Testis (tissue), 3 donors: ENCODE results near the gene TBC1D13. TPM values are rescaled to one million over a fixed set of nuclear protein-coding genes. Genes with fewer than 3 reads are reported as not detected.

Experiments
- DNase-seq: peaks from one replicate; pipeline ENCODE4 v3.0.0-alpha.2; 2019
- H3K27ac ChIP-seq, 2 donors: fragments of 200-600 bp; sonication (generic); one replicate each; pipeline ENCODE4 v1.5.1; 2019
- H3K27me3 ChIP-seq: fragments of 200-600 bp; sonication (generic); one replicate; pipeline ENCODE4 v1.5.1; 2019
- H3K36me3 ChIP-seq: fragments of 200-600 bp; sonication (generic); one replicate; pipeline ENCODE4 v1.5.1; 2017; ENCODE audit warnings: low read depth; ENCODE audit errors: missing control alignments
- H3K4me1 ChIP-seq: fragments of 200-600 bp; sonication (generic); one replicate; pipeline ENCODE4 v1.5.1; 2019
- H3K4me3 ChIP-seq, 2 donors: fragments of 200-600 bp; sonication (generic); one replicate each; pipeline ENCODE4 v1.5.1; 2017 to 2019
- H3K9me3 ChIP-seq: fragments of 200-600 bp; sonication (generic); one replicate; pipeline ENCODE4 v1.5.1; 2017
- CTCF ChIP-seq, 3 experiments: fragments of 450-650 bp in 2 of 3; fragments of 200-600 bp in 1 of 3; sonication (generic) in 1 of 3; IDR thresholded peaks; one replicate each; pipeline ENCODE4 v1.5.1; 2016 to 2019; ENCODE audit warnings: antibody characterized with exemption in 3 of 3, mild to moderate bottlenecking in 2 of 3, moderate library complexity in 1 of 3
- POLR2A ChIP-seq: fragments of 450-650 bp; IDR thresholded peaks from one replicate; pipeline ENCODE4 v1.6.1; 2017; ENCODE audit warnings: antibody characterized with exemption, mild to moderate bottlenecking, moderate library complexity
- WGBS, 2 donors: methylation state at CpG; one replicate each; pipeline ENCODE4 v1.1.5; 2018; 5-methylcytosine and 5-hydroxymethylcytosine counted together
- intact Hi-C: fragments of 100-400 bp; cut with DNase I; formaldehyde crosslinking; loops from one replicate; pipeline ENCODE4 v1.15.1; 2023; ENCODE audit warnings: low total_unique reads
- polyA plus RNA-seq: library from polyadenylated mRNA; stranded (reverse); fragments of 350-450 nt; fragmentation: Illumina TruSeq; extraction: RNeasy Lipid Tissue Mini Kit (QIAGEN cat#74804); gene quantifications from one replicate; pipeline ENCODE4 v1.2.3, GENCODE V29; 2014; ENCODE audit warnings: low read depth, low replicate concordance; ENCODE audit not compliant: insufficient read depth
- total RNA-seq, 2 donors: library from RNA; depleted of rRNA; stranded (reverse); fragments of >200 nt; gene quantifications; one replicate each; pipeline ENCODE4 v1.2.3, GENCODE V29; 2016

Gene TBC1D13
- total and polyA plus RNA-seq, 3 donors from 2014 or later: 14.3 to 15.7 (median 15.5) TPM

- intact Hi-C loops: no loop called here
- no peak overlapping the region for H3K27ac ChIP-seq
- WGBS, 2 donors: 79 to 90% methylated on average over 3 to 12 of the region's 12 CpGs
- peaks cover 6% of the 10 kb centered on the region for H3K4me1 ChIP-seq
- no peak for DNase-seq
- no peaks in the 10 kb centered on the region for H3K9me3 ChIP-seq
- H3K36me3 ChIP-seq: no peaks in the 10 kb centered on the region
- TF ChIP-seq CTCF (IDR thresholded peaks at IDR 0.05) (no peak), POLR2A (no peak)
- no peak overlapping the region for H3K4me3 ChIP-seq
- H3K27me3 ChIP-seq: no peaks in the 10 kb centered on the region
These were observed 36.9 kb downstream of the TBC1D13 start for GRCh38 chr9:128823903-128824406.

DNA sequence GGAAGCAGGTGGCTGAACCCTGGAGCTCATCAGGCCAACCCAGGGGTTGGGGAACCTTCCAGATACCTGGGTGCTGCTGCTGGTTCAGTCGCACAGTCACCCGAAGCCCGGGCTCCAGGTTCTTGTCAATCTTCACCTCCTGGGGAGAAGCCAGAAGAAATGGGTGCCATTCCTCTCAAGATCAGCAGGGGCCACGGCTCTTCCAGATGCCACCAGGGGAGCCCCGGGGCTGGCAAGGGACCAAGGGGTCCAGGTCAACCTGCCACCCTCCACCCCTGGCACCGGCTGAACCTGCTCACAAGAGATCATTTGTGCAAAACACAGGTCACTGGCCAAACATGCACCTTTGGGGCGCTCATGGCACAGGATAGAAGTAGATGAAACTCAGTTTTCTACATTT lies 37.9 kb downstream of the TBC1D13 start:
- no peaks in the 10 kb centered on the region for H3K9me3 ChIP-seq
- H3K36me3 ChIP-seq: no peaks in the 10 kb centered on the region
- intact Hi-C loops: no loop called here
- no peaks in the 10 kb centered on the region for H3K27me3 ChIP-seq
- TF ChIP-seq POLR2A: no peak
- no peak for TF ChIP-seq CTCF (IDR thresholded peaks at IDR 0.05)
- peaks cover 8% of the 10 kb centered on the region for H3K4me1 ChIP-seq
- no peak overlapping the region for H3K4me3 ChIP-seq
- no peak overlapping the region for H3K27ac ChIP-seq
- DNase-seq: no peak
- 92 to 93% methylated on average over 4 to 7 of the region's 7 CpGs for WGBS, 2 donors

DNA sequence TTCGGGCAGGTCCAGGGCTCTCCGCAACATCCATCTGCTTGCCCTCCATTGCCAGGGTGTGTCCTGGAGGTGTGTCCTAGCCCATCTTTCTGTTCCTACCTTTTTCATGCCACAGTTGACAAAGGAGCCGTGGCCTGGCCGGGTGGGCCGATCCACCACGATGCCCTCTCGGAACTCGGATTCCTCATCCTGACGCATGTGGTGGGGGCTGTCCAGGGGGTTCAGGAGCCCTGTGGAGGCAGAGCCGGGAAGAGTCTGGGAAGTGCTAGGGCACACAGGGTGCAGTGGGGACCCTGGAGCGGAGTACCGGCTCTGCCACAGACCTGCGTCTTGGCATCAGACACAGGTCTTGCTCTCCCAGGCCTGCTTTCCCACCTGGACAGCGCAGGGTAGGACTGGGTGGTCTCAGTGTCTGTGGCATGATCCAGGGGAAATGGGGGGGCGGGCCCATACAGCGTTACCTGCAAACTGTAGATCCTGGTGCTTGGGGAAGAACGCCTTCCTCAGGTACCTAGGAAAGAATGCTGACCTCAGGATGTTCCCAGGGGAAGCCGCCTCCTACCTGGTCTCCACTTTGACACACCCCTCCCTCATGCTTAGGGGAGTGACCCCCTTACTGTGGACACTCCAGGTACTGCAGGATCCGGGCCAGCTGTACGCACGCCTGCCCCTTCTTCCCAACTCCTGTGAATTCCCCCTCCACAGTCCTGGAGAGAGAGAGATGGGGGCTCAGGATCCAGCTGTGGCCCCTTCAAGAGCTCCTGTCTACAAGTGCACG lies 39.1 kb downstream of the TBC1D13 start:
- Histone ChIP-seq H3K9me3 (no peaks in the 10 kb centered on the region), H3K27me3 (no peaks in the 10 kb centered on the region), H3K27ac (no peak overlapping the region), H3K4me3 (no peak overlapping the region), H3K36me3 (no peaks in the 10 kb centered on the region), H3K4me1 (peaks cover 8% of the 10 kb centered on the region)
- intact Hi-C loops: no loop called here
- WGBS, 2 donors: 94 to 96% methylated on average over 22 of the region's 22 CpGs
- DNase-seq: no peak
- no peak for TF ChIP-seq CTCF (IDR thresholded peaks at IDR 0.05)
- TF ChIP-seq POLR2A: no peak

DNA sequence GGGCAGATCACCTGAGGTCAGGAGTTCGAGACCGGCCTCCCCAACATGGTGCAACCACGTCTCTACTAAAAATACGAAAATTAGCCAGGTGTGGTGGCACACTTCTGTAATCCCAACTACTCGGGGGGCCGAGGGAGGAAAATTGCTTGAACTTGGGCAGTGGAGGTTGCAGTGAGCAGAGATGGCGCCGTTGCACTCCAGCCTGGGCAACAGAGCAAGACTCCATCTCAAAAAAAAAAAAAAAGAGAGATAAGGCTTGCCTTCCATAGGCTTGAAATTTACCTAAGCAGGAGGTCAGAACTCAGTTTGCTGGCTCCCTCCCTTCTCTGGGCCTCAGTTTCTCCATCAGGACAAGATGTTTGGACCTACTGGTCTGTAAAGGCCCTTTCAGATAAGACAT lies 41.2 kb downstream of the TBC1D13 start:
- Histone ChIP-seq H3K36me3 (no peaks in the 10 kb centered on the region), H3K27ac (no peak overlapping the region), H3K4me1 (peaks cover 8% of the 10 kb centered on the region), H3K4me3 (no peak overlapping the region), H3K27me3 (no peaks in the 10 kb centered on the region), H3K9me3 (no peaks in the 10 kb centered on the region)
- WGBS, 2 donors: 84 to 91% methylated on average over 8 of the region's 8 CpGs
- no peak for DNase-seq
- intact Hi-C loops: no loop called here
- TF ChIP-seq POLR2A (no peak), CTCF (IDR thresholded peaks at IDR 0.05) (no peak)
